KMS-11 (cell line): ENCODE results near the gene WARS2.
A peak's percentile ranks its signal among the peaks of the same experiment; 100 is the strongest.

Experiments
- H2AFZ ChIP-seq: fragments of 200-600 bp; sonication (generic); 2 replicates; pipeline ENCODE4 v1.6.1; 2016; ENCODE audit warnings: antibody characterized with exemption, mixed run types, low read depth
- H3K27ac ChIP-seq: fragments of 200-600 bp; sonication (generic); 2 replicates; pipeline ENCODE4 v1.6.1; 2016; ENCODE audit warnings: mild to moderate bottlenecking, mixed run types
- H3K27me3 ChIP-seq: fragments of 200-600 bp; sonication (generic); 2 replicates; pipeline ENCODE4 v1.6.1; 2017; ENCODE audit warnings: mild to moderate bottlenecking, low read depth, mixed run types, moderate library complexity; ENCODE audit not compliant: insufficient read depth
- H3K36me3 ChIP-seq: fragments of 200-600 bp; sonication (generic); 2 replicates; pipeline ENCODE4 v1.6.1; 2017; ENCODE audit warnings: mild to moderate bottlenecking, mixed run types; ENCODE audit not compliant: insufficient read depth
- H3K4me1 ChIP-seq: fragments of 200-600 bp; sonication (generic); 2 replicates; pipeline ENCODE4 v1.6.1; 2016; ENCODE audit warnings: mild to moderate bottlenecking, low read depth, mixed run types; ENCODE audit not compliant: poor library complexity, severe bottlenecking
- H3K4me2 ChIP-seq: fragments of 200-600 bp; sonication (generic); 2 replicates; pipeline ENCODE4 v1.7.0; 2016; ENCODE audit warnings: mild to moderate bottlenecking, mixed run types
- H3K4me3 ChIP-seq: fragments of 200-600 bp; sonication (generic); IDR thresholded peaks from 2 replicates; pipeline ENCODE4 v1.6.1; 2017; ENCODE audit warnings: low read depth, low read length, mixed read lengths; ENCODE audit not compliant: insufficient read depth
- H3K79me2 ChIP-seq: fragments of 200-600 bp; sonication (generic); 2 replicates; pipeline ENCODE4 v1.6.1; 2016; ENCODE audit warnings: low read depth, mixed run types; ENCODE audit not compliant: insufficient read depth
- H3K9ac ChIP-seq: fragments of 200-600 bp; sonication (generic); 2 replicates; pipeline ENCODE4 v1.6.1; 2016; ENCODE audit warnings: mild to moderate bottlenecking, mixed run types
- H4K20me1 ChIP-seq: fragments of 200-600 bp; sonication (generic); 2 replicates; pipeline ENCODE4 v1.6.1; 2016; ENCODE audit warnings: mild to moderate bottlenecking, mixed run types; ENCODE audit not compliant: insufficient read depth
- CTCF ChIP-seq: fragments of 200-600 bp; sonication (generic); conservative IDR thresholded peaks from 2 replicates; pipeline ENCODE4 v1.6.1; 2017; ENCODE audit warnings: low read depth, mild to moderate bottlenecking, antibody characterized with exemption, low read length, moderate library complexity, mixed read lengths

WARS2 gene

GRCh38 chr1:119140177-119141019, at the start of gene WARS2:
WARS2 (minus strand) TSS chr1:119140653; CDS start chr1:119140644, 9 bp downstream.
- Histone ChIP-seq H3K9ac (peak within 1 kb of the TSS; percentile 98), H4K20me1 (no peaks in the 10 kb centered on the region), H3K27me3 (no peaks in the 10 kb centered on the region)

GRCh38 chr1:119188926-119189325, 48.5 kb upstream of the WARS2 start:
- TF ChIP-seq CTCF: no peak
- Histone ChIP-seq H3K4me1 (no peaks in the 10 kb centered on the region), H2AFZ (no peak overlapping the region), H4K20me1 (no peaks in the 10 kb centered on the region), H3K4me2 (no peak overlapping the region), H3K9ac (no peak overlapping the region), H3K79me2 (no peaks in the 10 kb centered on the region), H3K4me3 (no peak overlapping the region), H3K27me3 (no peaks in the 10 kb centered on the region), H3K27ac (no peak overlapping the region), H3K36me3 (no peaks in the 10 kb centered on the region)

More at GRCh38 chr1:119140177-119141019, at the start of gene WARS2:
- Histone ChIP-seq H3K27ac (peak within 1 kb of the TSS; percentile 99), H3K4me3 (no peak within 1 kb of the TSS), H3K79me2 (no peaks in the 10 kb centered on the region), H2AFZ (peak within 1 kb of the TSS; percentile 71), H3K36me3 (no peaks in the 10 kb centered on the region), H3K4me2 (peak within 1 kb of the TSS; percentile 86), H3K4me1 (peaks cover 19% of the 10 kb centered on the region)
- TF ChIP-seq CTCF: no peak

- Histone ChIP-seq H3K4me2 (no peak overlapping the region), H2AFZ (no peak overlapping the region), H4K20me1 (no peaks in the 10 kb centered on the region), H3K36me3 (no peaks in the 10 kb centered on the region), H3K27ac (no peak overlapping the region), H3K4me1 (no peaks in the 10 kb centered on the region), H3K79me2 (no peaks in the 10 kb centered on the region), H3K27me3 (no peaks in the 10 kb centered on the region), H3K4me3 (no peak overlapping the region), H3K9ac (no peak overlapping the region)
- TF ChIP-seq CTCF: no peak
These were observed 47.0 kb upstream of the WARS2 start for GRCh38 chr1:119187416-119187815.

- H3K79me2 ChIP-seq: no peaks in the 10 kb centered on the region
- H3K4me2 ChIP-seq: no peak overlapping the region
- no peaks in the 10 kb centered on the region for H4K20me1 ChIP-seq
- no peak overlapping the region for H3K27ac ChIP-seq
- no peak for TF ChIP-seq CTCF
- H3K36me3 ChIP-seq: no peaks in the 10 kb centered on the region
- no peak overlapping the region for H3K4me3 ChIP-seq
- no peak overlapping the region for H2AFZ ChIP-seq
- no peaks in the 10 kb centered on the region for H3K4me1 ChIP-seq
- no peaks in the 10 kb centered on the region for H3K27me3 ChIP-seq
- no peak overlapping the region for H3K9ac ChIP-seq
These were observed 46.0 kb upstream of the WARS2 start for GRCh38 chr1:119186471-119186870.
